ENCODE data around the gene REN.

DNA sequence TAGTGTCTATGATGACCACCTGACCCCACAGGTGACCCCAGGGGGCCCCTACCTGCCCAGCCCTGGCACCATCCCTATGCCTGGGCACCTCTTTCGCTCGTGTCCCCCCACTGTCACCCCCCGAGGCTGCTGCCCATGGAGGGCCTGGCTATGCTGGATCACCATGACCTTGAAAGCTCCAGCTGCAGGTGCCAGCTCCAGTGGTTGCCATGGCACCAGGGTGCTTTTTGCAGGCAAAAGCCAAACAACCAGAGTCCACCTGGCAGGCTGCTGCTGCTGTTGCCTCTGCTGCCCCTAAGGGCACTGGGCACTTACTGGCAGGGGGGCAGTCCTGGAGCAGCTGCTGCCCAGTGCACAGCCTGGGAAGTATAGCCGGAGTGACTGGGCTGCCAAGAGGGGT is 36.0 kb downstream of the REN start:
- peak; percentile 35 to 70 for TF ChIP-seq RAD21 (IDR thresholded peaks at IDR 0.05)
- TF ChIP-seq GABPA (IDR thresholded peaks at IDR 0.05 in 1 of 2, conservative IDR thresholded peaks at IDR 0.05 in 1 of 2): peak in 1 of 2 donors; percentile 56
- TF ChIP-seq YY1 (IDR thresholded peaks at IDR 0.05): peak; percentile 72
- TF ChIP-seq, protein P1, sequence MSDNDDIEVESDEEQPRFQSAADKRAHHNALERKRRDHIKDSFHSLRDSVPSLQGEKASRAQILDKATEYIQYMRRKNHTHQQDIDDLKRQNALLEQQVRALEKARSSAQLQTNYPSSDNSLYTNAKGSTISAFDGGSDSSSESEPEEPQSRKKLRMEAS (IDR thresholded peaks at IDR 0.05): peak; percentile 80
- TF ChIP-seq, protein P2, sequence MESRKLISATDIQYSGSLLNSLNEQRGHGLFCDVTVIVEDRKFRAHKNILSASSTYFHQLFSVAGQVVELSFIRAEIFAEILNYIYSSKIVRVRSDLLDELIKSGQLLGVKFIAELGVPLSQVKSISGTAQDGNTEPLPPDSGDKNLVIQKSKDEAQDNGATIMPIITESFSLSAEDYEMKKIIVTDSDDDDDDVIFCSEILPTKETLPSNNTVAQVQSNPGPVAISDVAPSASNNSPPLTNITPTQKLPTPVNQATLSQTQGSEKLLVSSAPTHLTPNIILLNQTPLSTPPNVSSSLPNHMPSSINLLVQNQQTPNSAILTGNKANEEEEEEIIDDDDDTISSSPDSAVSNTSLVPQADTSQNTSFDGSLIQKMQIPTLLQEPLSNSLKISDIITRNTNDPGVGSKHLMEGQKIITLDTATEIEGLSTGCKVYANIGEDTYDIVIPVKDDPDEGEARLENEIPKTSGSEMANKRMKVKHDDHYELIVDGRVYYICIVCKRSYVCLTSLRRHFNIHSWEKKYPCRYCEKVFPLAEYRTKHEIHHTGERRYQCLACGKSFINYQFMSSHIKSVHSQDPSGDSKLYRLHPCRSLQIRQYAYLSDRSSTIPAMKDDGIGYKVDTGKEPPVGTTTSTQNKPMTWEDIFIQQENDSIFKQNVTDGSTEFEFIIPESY (IDR thresholded peaks at IDR 0.05): no peak
- TF ChIP-seq, protein P3, sequence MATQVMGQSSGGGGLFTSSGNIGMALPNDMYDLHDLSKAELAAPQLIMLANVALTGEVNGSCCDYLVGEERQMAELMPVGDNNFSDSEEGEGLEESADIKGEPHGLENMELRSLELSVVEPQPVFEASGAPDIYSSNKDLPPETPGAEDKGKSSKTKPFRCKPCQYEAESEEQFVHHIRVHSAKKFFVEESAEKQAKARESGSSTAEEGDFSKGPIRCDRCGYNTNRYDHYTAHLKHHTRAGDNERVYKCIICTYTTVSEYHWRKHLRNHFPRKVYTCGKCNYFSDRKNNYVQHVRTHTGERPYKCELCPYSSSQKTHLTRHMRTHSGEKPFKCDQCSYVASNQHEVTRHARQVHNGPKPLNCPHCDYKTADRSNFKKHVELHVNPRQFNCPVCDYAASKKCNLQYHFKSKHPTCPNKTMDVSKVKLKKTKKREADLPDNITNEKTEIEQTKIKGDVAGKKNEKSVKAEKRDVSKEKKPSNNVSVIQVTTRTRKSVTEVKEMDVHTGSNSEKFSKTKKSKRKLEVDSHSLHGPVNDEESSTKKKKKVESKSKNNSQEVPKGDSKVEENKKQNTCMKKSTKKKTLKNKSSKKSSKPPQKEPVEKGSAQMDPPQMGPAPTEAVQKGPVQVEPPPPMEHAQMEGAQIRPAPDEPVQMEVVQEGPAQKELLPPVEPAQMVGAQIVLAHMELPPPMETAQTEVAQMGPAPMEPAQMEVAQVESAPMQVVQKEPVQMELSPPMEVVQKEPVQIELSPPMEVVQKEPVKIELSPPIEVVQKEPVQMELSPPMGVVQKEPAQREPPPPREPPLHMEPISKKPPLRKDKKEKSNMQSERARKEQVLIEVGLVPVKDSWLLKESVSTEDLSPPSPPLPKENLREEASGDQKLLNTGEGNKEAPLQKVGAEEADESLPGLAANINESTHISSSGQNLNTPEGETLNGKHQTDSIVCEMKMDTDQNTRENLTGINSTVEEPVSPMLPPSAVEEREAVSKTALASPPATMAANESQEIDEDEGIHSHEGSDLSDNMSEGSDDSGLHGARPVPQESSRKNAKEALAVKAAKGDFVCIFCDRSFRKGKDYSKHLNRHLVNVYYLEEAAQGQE (IDR thresholded peaks at IDR 0.05): peak; percentile 79
- TF ChIP-seq, protein P4, sequence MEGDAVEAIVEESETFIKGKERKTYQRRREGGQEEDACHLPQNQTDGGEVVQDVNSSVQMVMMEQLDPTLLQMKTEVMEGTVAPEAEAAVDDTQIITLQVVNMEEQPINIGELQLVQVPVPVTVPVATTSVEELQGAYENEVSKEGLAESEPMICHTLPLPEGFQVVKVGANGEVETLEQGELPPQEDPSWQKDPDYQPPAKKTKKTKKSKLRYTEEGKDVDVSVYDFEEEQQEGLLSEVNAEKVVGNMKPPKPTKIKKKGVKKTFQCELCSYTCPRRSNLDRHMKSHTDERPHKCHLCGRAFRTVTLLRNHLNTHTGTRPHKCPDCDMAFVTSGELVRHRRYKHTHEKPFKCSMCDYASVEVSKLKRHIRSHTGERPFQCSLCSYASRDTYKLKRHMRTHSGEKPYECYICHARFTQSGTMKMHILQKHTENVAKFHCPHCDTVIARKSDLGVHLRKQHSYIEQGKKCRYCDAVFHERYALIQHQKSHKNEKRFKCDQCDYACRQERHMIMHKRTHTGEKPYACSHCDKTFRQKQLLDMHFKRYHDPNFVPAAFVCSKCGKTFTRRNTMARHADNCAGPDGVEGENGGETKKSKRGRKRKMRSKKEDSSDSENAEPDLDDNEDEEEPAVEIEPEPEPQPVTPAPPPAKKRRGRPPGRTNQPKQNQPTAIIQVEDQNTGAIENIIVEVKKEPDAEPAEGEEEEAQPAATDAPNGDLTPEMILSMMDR (IDR thresholded peaks at IDR 0.05; ENCODE audit: low read depth, low read length, missing input control): peak; percentile 20
- peak; percentile 97 to 98 for TF ChIP-seq RXRA (IDR thresholded peaks at IDR 0.05)
- TF ChIP-seq JUND (IDR thresholded peaks at IDR 0.05): peak; percentile 50 to 88
- TF ChIP-seq SP1 (IDR thresholded peaks at IDR 0.05): peak; percentile 96
- peak; percentile 43 for TF ChIP-seq TAF1 (conservative IDR thresholded peaks at IDR 0.05)
- TF ChIP-seq NR2F2 (IDR thresholded peaks at IDR 0.05): peak; percentile 68
- TF ChIP-seq, protein P5, sequence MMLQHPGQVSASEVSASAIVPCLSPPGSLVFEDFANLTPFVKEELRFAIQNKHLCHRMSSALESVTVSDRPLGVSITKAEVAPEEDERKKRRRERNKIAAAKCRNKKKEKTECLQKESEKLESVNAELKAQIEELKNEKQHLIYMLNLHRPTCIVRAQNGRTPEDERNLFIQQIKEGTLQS (IDR thresholded peaks at IDR 0.05): peak; percentile 45
- peak; percentile 98 to 99 for TF ChIP-seq HNF4A (conservative IDR thresholded peaks at IDR 0.05)

Data from liver (tissue), 3 donors.